Measurements from ENCODE around the gene EHBP1L1.

Gene EHBP1L1

GRCh38 chr11:65613091-65613928 lies 37.5 kb downstream of the EHBP1L1 start:
- in situ Hi-C loops (cut with MboI; ENCODE audit: low sequenced_read_pairs) = no loop called here

GRCh38 chr11:65615229-65615949 lies 39.5 kb downstream of the EHBP1L1 start, which contains the start of gene PCNX3:
Gene PCNX3, plus strand, starts transcription at chr11:65615776. Its CDS starts 536 bp downstream, at chr11:65616312.
- in situ Hi-C loops (cut with MboI; ENCODE audit: low sequenced_read_pairs) = no loop called here

GRCh38 chr11:65615950-65616574 lies 40.2 kb downstream of the EHBP1L1 start:
- in situ Hi-C loops (cut with MboI; ENCODE audit: low sequenced_read_pairs) = no loop called here

- in situ Hi-C loops (cut with MboI; ENCODE audit: low sequenced_read_pairs) = no loop called here
These were observed 40.7 kb downstream of the EHBP1L1 start for GRCh38 chr11:65616575-65617001.

GRCh38 chr11:65617136-65617850 lies 41.4 kb downstream of the EHBP1L1 start:
- in situ Hi-C loops (cut with MboI; ENCODE audit: low sequenced_read_pairs) = no loop called here

GRCh38 chr11:65617990-65618751 lies 42.3 kb downstream of the EHBP1L1 start:
- in situ Hi-C loops (cut with MboI; ENCODE audit: low sequenced_read_pairs) = no loop called here

GRCh38 chr11:65618763-65619162 lies 42.9 kb downstream of the EHBP1L1 start:
- in situ Hi-C loops (cut with MboI; ENCODE audit: low sequenced_read_pairs) = no loop called here

- in situ Hi-C loops (cut with MboI; ENCODE audit: low sequenced_read_pairs) = no loop called here
These were observed 43.6 kb downstream of the EHBP1L1 start for GRCh38 chr11:65619281-65619928.

- in situ Hi-C loops (cut with MboI; ENCODE audit: low sequenced_read_pairs) = no loop called here
These were observed 44.8 kb downstream of the EHBP1L1 start for GRCh38 chr11:65620666-65621065.

GRCh38 chr11:65621460-65621859 lies 45.6 kb downstream of the EHBP1L1 start:
- in situ Hi-C loops (cut with MboI; ENCODE audit: low sequenced_read_pairs) = no loop called here

GRCh38 chr11:65622011-65622410 lies 46.2 kb downstream of the EHBP1L1 start:
- in situ Hi-C loops (cut with MboI; ENCODE audit: low sequenced_read_pairs) = no loop called here

GRCh38 chr11:65623177-65623576 lies 47.3 kb downstream of the EHBP1L1 start:
- in situ Hi-C loops (cut with MboI; ENCODE audit: low sequenced_read_pairs) = no loop called here

GRCh38 chr11:65623852-65624616 lies 48.2 kb downstream of the EHBP1L1 start:
- in situ Hi-C loops (cut with MboI; ENCODE audit: low sequenced_read_pairs) = no loop called here

- in situ Hi-C loops (cut with MboI; ENCODE audit: low sequenced_read_pairs) = no loop called here
These were observed 49.2 kb downstream of the EHBP1L1 start for GRCh38 chr11:65624931-65625627.

- in situ Hi-C loops (cut with MboI; ENCODE audit: low sequenced_read_pairs) = no loop called here
These were observed 49.9 kb downstream of the EHBP1L1 start for GRCh38 chr11:65625628-65626342.

- in situ Hi-C loops (cut with MboI; ENCODE audit: low sequenced_read_pairs) = no loop called here
These were observed 51.3 kb downstream of the EHBP1L1 start for GRCh38 chr11:65627202-65627601.

- in situ Hi-C loops (cut with MboI; ENCODE audit: low sequenced_read_pairs) = no loop called here
These were observed 53.7 kb downstream of the EHBP1L1 start for GRCh38 chr11:65629579-65629978.

- in situ Hi-C loops (cut with MboI; ENCODE audit: low sequenced_read_pairs) = no loop called here
These were observed 54.4 kb downstream of the EHBP1L1 start for GRCh38 chr11:65630215-65630614.

Measured in HL-60/S4 treated with phorbol 12-myristate 13-acetate at 8.2 ng/mL for 4 days and 3 days (cell line).